K562 (cell line): ENCODE measurements around the gene ABHD5. TPM values are rescaled to one million over a fixed set of nuclear protein-coding genes. Genes with fewer than 3 reads are reported as not detected.

ENCODE experiments used
- AFF1 ChIP-seq, 2 experiments: fragments of 450-650 bp; IDR thresholded peaks; 2 replicates each; pipeline ENCODE4 v1.6.1; 2018; ENCODE audit warnings: mild to moderate bottlenecking in 2 of 2, low read depth in 1 of 2; ENCODE audit not compliant: partially characterized antibody in 2 of 2
- CCAR2 ChIP-seq: fragments of 200-400 bp; formaldehyde crosslinking; IDR thresholded peaks from 2 replicates; pipeline ENCODE4 v1.6.1; 2017; ENCODE audit warnings: mild to moderate bottlenecking, low read depth, low read length
- ETV1 ChIP-seq: fragments of 450-650 bp; conservative IDR thresholded peaks from 2 replicates; pipeline ENCODE4 v1.6.1; 2016; ENCODE audit warnings: missing genetic modification characterization, control low read depth, low read depth, missing compliant biosample characterization
- JUND ChIP-seq, 2 experiments: IDR thresholded peaks; 2 replicates in 1 of 2; 3 replicates in 1 of 2; pipeline ENCODE4 v1.6.1; 2011; ENCODE audit warnings: borderline replicate concordance in 2 of 2, low read depth in 2 of 2, low read length in 2 of 2, improper control_type of control experiment in 1 of 2, missing biosample characterization in 1 of 2, missing genetic modification characterization in 1 of 2, missing genetic modification reagents in 1 of 2
- POLR3G ChIP-seq: IDR thresholded peaks from 2 replicates; pipeline ENCODE4 v1.6.1; 2011; ENCODE audit not compliant: insufficient read length, insufficient replicate concordance; ENCODE audit errors: extremely low read depth
- RNF2 ChIP-seq: sonication (generic); IDR thresholded peaks from 2 replicates; pipeline ENCODE4 v1.6.1; 2016
- SMC3 ChIP-seq: conservative IDR thresholded peaks from 2 replicates; pipeline ENCODE4 v1.6.1; 2011; ENCODE audit warnings: low read depth, low read length, improper control_type of control experiment; ENCODE audit not compliant: insufficient read depth
- XRCC4 ChIP-seq: IDR thresholded peaks from one replicate; pipeline ENCODE4 v1.6.1; 2011; ENCODE audit not compliant: insufficient read depth, insufficient read length; ENCODE audit errors: extremely low read depth
- ZBTB2 ChIP-seq: fragments of 450-650 bp; IDR thresholded peaks from 2 replicates; pipeline ENCODE4 v1.6.1; 2016; ENCODE audit warnings: antibody characterized with exemption
- ZFP1 ChIP-seq: fragments of 450-650 bp; formaldehyde crosslinking; IDR thresholded peaks from 2 replicates; pipeline ENCODE4 v1.4.0; 2020; ENCODE audit warnings: mild to moderate bottlenecking, mixed read lengths
- ZNF408 ChIP-seq: fragments of 250-450 bp; sonication (Bioruptor Pico); IDR thresholded peaks from 2 replicates; pipeline ENCODE4 v1.4.0; 2020; ENCODE audit warnings: low read depth, mild to moderate bottlenecking, moderate library complexity
- ZNF436 ChIP-seq: fragments of 250-450, 450-650 bp; sonication (Bioruptor Pico); formaldehyde crosslinking; IDR thresholded peaks from 2 replicates; pipeline ENCODE4 v1.7.0; 2020; ENCODE audit warnings: mild to moderate bottlenecking
- ZNF512 ChIP-seq: IDR thresholded peaks from 2 replicates; pipeline ENCODE4 v1.6.1; 2016; ENCODE audit warnings: missing genetic modification characterization, missing compliant biosample characterization
- ZNF592 ChIP-seq: fragments of 450-650 bp; IDR thresholded peaks from 2 replicates; pipeline ENCODE4 v1.6.1; 2017; ENCODE audit warnings: antibody characterized with exemption, mild to moderate bottlenecking
- polyA plus RNA-seq, 8 experiments: library from polyadenylated mRNA; depleted of rRNA in 4 of 8; stranded (reverse) in 5 of 8; unstranded in 3 of 8; fragments of >200 nt; fragmentation: Nextera tagmentation in 2 of 8; fragmentation: Illumina TruSeq in 1 of 8; extraction: Ambion mirVana in 2 of 8; extraction: Trizol in 1 of 8; gene quantifications; 2 replicates each; pipeline versions ENCODE4 v1.2.1 to v1.2.3, GENCODE V29; 2011 to 2014; ENCODE audit warnings: inconsistent platforms in 1 of 8, missing spikeins in 1 of 8
- total RNA-seq, 7 experiments: library from RNA; depleted of rRNA in 6 of 7; stranded (reverse); fragments of >200 nt in 6 of 7; fragmentation: Illumina TruSeq in 2 of 7; extraction: Trizol in 2 of 7; gene quantifications; 2 replicates each; pipeline versions ENCODE4 v1.2.1 to v1.2.3, GENCODE V29; 2011 to 2021; ENCODE audit warnings: low replicate concordance in 1 of 7

ABHD5 gene
- total and polyA plus RNA-seq, 9 of the 15 experiments (the other 6 are each of a cell fraction or from before 2014, with no cell fraction given): 27.8 to 61.7 (median 39.9) TPM

- no peak for TF ChIP-seq AFF1 (IDR thresholded peaks at IDR 0.05; ENCODE audit: low read depth in 1 of 2, partially characterized antibody in 2 of 2)
- TF ChIP-seq ZNF436 (CRISPR knock-in tag): no peak
- TF ChIP-seq RNF2: no peak
- TF ChIP-seq ZBTB2: no peak
- TF ChIP-seq SMC3: no peak
- no peak for TF ChIP-seq ETV1
- TF ChIP-seq POLR3G: no peak
- TF ChIP-seq CCAR2: no peak
- TF ChIP-seq ZNF592: no peak
- TF ChIP-seq ZNF408 (CRISPR knock-in tag): no peak
- peak; percentile 75; the same call in 1 of the 2 replicates for TF ChIP-seq ZFP1 (CRISPR knock-in tag)
- no peak for TF ChIP-seq ZNF512 (tag)
- TF ChIP-seq XRCC4: no peak
- TF ChIP-seq JUND (IDR thresholded peaks at IDR 0.05; ENCODE audit: borderline replicate concordance, low read depth, low read length): no peak
- TF ChIP-seq JUND (tag; IDR thresholded peaks at IDR 0.05; ENCODE audit: borderline replicate concordance, low read depth, low read length): peak; percentile 69; the same call in 2 of the 3 replicates
Measured at GRCh38 chr3:43688245-43688650, 2.5 kb upstream of the ABHD5 start (continued).
